ENCODE measurements around the gene FAM78B.

GRCh38 chr1:166136222-166136621 is 30.6 kb downstream of the FAM78B start:
- TF ChIP-seq POLR2AphosphoS5 (IDR thresholded peaks at IDR 0.05) (no peak), CTCF (IDR thresholded peaks at IDR 0.05) (no peak), POLR2A (IDR thresholded peaks at IDR 0.05) (no peak)
